NAMALWA (cell line): ENCODE measurements around the gene AFDN.

ENCODE experiments used
- DNase-seq: peaks from one replicate; pipeline ENCODE4 v3.0.0-alpha.2; 2015; ENCODE audit warnings: low spot score

Gene AFDN

DNA sequence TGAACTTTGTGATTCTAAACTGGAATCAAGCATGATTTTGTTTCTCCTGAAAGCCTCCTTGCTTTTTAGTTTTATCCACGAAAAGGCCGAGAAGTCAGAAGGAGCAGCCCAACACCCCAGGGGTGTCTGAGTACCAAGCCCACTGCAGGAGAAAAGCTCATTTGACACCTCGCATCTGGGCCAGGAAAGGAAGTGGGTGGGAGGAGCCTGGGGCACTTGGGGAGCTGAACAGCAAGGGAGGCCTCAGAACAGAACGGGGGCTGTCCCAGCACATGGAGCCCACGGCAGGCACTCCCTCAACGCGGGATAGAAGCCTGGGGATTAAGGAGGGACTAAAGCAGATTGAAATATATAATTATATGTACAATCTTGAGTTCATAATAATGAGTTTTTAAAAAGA lies 177.3 kb downstream of the AFDN start:
- no peak for DNase-seq

DNA sequence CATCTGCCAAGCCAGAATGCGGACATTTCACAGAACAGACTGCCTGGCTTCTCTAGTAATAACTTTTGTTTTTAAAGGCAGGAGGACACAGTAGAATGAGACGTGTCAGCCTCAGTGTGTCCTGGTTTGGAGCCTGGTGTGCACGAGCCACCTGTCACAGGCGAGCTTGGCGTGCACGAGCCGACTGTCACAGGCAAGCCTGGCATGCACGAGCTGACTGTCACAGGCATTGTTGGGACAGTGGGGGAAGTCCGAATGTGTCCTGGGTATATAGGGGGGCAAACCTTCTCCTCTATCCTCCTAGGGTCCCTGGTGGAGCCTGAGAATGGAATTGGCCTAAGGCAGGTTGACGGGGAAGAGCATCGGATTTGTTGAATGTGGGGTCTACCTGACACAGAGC lies 178.2 kb downstream of the AFDN start:
- DNase-seq, result no peak

DNA sequence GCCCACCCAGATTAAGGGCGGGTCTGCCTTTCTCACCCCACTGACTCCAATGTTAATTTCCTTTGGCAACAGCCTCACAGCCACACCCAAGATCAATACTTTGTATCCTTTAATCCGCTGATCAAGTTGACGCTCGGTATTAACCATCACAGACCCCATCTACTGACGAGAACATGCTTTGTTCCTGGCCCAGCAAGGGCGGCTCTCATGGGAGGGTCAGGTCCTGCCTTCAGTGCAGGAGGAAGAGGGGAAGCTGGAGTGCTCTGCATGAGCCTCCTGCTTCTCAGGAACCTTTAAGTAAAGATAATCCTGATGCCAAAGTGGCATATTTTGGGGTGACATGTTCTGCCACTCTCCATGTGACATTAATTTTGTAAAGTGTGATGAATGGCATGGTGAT lies 179.1 kb downstream of the AFDN start:
- DNase-seq, result no peak

DNA sequence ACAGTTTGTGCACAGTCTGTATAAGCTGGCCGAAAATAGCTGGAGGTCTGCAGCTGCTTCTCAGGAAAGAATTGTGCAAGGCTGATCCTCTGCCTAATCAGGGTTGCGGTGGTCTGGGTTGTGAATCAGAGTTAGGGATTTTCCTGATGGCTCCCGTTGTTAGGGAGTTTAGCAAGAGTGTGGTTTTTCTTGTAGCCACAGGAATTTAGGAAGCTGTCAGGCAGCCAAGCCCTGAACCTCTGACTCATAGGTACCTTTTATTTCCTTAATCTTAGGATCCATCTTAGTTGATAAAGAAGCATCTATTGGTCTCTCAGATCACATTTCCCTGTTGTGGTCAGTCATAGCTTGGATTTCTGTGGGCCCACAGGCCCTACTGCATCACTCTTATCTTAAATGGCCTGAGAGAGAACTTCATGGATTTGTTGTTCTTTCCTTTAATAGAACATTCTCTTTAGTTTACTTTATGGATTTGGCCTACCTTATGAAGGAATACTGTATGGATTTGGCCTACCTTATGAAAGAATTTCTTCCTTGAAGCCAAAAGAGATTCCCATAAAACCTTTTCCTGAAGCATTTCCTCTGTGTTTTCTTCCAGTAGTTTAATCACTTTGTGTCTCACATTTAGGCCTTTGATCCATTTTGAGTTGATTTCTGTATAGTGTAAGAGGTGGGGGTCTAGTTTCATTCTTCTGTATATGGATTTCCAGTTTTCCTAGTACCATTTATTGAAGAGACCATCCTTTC lies 181.1 kb downstream of the AFDN start:
- no peak for DNase-seq

DNA sequence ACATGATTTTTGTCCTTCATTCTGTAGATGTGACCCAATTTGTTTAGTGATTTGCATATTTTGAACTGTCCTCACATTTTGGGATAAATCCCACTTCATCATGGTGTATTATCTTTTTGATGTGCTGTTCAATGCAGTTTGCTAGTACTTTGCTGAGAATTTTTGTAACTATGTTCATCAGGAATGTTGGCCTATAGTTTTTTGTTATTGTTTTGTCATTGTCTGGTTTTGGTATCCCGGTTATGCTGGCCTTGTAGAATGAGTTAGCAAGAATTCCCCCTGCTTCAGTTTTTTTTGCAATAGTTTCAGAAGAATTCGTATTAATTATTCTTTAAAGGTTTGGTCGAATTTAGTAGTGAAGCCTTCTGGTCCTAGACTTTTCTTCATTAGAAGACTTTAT lies 182.6 kb downstream of the AFDN start:
- DNase-seq, result no peak

DNA sequence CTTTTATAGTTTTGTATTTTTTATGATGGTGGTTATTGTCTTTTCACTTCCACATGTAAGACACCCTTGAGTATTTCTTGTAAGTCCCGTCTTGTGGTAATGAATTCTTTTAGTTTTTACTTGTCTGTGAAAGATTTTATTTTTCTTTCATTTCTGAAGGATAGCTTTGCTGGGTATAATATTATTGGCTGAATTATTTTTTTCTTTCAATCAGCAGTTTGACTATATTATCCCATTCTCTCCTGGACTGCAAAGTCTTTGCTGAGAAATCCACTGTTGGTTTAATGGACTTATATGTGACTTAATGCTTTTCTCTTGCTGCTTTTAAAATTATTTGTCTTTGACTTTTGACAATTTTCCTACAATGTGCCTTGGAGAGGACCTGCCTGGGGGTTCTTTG lies 184.6 kb downstream of the AFDN start:
- no peak for DNase-seq

DNA sequence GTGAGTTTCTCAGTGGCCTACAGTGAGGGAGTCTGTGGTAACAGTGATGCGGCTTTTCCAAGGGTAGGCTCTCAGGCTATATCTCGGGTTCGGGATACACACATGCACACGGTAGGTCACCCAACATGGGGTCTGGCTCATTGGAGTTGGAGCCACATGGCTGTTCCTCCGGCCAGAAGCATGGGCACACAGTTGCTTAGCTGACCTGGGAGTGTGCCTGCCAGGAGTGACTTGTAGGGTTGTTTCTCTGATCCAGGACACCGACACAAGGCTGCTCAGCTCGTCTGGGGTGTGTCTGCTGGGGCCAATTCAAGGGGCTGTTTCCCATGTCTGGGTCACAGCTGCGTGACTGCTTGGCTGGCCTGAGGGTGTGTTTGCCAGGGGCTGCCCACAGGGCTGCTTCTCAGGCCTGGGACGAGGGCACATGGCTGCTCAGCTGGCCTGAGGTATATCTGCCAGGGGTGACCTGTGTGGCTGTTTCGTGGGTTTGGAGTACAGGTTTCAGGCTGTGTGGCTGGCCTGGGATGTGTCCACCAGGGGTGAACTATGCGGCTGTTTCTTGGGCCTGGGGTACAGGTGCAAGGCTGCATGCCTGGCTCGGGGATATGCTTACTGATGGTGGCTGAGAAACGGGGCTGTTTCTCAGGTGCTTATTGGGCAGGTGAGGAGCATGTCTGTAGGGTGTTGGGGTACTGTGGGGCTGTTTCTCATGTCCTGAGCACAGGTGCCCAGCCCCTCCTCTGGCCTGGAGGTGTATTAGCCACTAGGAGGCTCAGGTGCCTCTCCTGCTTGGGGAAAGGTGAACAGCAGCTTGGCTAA lies 185.9 kb downstream of the AFDN start:
- no peak for DNase-seq

DNA sequence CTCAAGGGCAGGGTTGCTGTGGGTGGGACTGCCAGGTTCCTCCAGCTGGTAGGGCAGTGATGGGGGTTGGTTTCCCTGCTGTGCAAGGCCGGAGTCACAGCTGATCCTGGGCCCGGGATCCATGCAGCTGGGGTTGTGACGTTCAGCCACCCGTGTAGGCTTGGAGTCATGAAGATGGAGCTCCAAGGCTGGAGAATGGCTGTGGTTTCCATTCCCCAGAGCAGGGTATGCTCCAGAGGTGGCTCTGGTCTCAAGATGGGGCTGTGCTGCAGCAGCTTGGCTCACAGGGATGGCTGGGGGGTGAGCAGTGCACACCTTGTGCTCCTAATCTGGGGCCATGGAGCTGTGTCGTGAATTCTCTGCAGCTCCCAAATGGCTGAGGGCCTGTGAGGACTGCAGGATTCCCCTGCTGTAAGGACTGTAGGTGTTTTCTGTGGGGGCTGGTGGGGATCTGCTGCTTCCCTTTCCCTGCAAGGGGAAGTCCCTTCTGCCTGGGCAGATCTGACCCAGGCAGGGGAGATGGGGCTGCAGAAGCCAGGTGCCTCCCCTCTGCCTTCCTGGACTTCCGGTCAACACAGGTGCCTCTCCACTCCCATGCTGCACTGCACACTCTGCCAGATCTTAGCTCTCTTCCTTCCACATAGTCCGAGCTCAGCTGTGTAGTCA lies 186.7 kb downstream of the AFDN start:
- DNase-seq, result no peak

DNA sequence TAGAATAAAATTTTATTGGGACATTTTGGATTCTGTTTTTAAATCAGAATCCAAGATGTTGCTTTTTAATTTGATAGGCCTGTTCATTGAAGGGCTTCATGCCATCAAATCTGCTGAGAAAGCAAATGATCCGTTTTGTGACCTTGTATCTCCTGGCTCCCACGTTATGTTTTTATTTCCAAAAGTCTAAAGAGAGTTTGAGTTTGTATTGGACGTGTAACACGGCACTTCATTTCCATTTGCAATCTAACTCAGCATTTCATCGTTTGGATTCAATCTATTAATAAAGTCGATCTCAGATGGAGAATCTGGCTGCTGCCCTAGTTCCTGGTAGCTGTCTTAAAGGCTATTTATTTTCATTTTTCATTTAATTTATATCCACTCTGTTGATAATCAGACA lies 187.7 kb downstream of the AFDN start:
- DNase-seq, result no peak

DNA sequence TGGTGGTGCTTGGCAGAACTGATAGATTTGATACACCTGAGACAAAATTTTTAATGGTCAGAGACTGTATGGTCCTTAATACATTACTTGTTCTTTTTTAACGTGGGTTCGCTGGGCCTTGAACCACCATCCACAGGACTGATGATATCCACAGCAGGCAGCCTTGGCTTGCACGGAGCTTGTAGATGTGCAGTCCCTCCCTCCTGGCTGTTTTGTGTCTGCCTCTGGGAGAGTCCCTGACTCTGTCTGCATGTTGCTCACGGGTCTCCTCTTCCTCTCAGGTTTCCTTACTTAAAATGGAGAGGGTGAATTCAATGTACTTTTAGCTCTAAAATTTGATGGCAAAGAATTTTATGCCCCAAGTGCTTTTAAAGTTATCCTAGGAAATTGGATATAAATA lies 188.3 kb downstream of the AFDN start:
- DNase-seq, result no peak

DNA sequence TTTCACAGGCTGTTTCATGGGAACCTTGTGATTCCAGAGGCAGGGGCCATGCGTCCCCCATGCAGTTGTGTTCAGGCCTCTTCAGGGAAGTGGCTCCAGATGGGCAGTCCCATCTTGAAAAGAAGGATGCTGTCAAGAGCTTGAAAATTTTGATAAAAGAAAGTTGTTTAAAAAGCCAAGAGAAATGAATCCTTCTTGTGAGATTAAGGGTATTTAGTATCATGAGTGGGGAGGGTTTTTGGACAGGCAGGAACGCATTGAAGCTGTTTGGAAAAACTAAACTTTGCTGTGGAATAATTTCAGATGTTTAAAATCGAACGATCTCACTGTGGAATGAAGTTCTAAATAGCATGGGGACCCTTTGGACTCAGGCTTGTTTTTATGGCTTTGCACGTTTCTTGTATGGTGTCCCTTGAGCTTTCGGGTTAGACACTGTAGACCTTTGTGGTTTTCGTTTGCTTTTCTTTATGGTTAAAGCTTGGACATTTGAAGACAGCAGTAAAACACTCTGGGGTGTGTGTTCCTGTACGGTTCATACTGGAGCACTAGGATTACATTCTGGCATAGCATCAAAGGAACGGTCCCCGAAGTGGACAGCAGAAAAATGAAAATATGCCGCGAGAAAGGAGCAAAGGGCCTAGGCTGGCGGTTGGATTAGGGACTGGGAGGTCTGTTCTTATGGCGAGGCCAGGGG lies 188.9 kb downstream of the AFDN start:
- DNase-seq, result no peak

DNA sequence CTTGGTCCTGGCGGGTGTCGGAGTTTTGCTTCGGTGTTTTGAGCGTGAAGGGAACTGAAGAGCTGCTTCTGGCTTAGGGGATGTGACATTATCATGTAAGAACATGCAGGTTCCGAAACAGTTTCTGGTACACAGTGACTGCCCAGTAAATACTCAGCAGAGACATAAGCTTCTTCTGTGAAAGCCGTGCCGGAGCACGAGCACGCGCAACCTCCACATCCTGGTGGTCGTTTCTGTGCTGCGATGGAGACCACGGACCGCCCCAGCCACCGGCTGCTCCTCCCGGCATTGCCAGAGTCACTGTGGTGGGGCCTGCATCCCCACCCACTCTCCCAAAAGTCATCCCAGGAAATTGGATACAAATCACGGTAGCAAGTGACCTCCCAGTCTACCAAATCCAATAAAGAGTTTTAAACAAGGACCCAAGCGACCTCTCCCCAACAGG lies 189.5 kb downstream of the AFDN start:
- no peak for DNase-seq

DNA sequence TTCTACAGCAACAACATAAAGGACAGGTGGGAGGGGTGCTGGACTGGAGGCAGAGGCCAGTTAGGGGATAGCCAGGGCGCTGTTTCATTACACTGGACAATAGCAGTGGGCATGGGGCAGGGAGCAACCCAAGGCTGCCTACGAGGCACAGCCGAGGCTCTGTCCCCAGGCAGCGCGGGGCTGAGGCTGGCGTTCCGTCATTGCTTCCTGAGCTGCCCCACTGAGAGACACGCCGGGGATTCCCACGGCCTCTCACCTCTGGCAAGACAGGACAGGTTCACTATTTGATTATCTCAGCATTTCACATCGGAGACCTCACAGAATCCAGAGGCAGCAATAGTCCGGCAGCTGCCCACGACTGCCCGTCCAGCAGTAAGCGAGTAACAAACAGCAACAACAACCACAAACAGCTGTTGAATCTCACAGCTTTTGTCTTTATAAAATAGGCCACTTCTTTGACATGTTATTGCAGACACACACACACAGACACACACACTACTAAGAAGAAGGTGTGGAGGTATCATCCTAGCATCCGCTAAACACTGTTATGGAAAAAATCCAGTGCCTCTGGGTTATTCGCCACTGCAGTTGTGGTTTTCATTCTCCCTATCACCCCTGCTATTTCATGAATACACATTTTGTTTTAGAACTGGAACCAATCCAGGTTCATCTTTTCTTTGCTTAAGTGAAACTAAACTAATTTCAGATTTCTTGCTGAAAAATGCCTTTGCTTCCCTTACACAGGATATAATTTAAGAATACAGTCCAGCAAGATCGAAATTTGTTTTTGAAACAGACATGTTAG lies 190.2 kb downstream of the AFDN start:
- DNase-seq, result no peak

DNA sequence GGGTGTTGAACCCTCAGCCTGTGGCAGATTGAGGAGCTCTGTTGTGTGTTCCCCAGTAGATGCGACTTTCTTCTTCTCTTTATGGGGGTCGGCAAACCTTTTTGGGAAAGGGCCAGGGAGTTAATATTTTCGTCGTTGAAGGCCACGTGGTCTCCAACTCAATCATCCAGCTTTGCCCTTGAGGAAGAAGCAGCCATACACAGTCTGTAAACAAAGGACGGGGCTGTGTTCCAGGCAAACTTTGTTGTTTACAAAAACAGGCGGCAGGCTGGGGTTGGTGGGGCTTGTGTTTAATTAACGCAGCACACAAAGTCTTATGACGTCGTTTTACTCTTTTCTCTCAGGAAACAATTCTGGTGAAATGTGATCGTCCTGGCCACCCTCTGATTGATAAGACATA lies 190.9 kb downstream of the AFDN start:
- no peak for DNase-seq

DNA sequence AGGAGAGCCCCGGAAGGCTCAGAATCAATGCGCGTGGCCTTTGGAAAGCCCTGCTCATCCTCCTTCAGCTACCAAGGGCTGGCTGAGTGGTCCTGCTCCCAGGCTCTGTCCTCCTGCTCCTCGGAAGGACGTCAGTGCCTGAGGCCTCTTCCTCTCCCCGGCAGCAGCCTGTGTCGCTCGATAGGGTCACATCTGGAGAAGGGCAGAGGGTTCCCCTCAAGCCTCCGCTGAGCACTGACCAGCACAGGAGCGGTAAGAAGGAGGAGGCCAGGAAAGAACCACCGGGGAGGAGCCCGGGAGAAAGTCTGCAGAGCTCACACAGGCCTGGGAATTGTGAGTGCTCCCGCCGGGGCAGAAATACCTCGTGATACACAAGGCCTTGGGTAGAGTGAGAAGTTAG lies 192.0 kb downstream of the AFDN start:
- DNase-seq, result no peak

DNA sequence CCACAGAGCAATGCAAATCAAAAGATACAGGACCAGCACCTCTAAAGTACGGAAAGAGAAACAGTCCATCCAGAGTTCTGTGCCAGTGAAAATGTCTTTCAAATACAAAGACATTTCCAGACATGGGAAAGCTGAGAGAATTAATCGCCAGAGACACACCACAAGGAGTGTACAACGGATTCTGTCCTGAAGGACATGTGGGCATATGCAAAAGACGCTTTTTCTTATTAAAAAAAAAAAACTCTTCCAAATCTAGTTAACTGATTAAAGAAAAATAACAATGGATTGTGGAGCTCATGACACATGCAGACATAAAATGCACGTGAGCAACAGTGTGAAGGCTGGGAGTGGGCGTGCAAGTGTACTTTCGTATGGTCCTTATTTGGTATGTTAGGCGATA lies 193.5 kb downstream of the AFDN start:
- DNase-seq, result no peak

DNA sequence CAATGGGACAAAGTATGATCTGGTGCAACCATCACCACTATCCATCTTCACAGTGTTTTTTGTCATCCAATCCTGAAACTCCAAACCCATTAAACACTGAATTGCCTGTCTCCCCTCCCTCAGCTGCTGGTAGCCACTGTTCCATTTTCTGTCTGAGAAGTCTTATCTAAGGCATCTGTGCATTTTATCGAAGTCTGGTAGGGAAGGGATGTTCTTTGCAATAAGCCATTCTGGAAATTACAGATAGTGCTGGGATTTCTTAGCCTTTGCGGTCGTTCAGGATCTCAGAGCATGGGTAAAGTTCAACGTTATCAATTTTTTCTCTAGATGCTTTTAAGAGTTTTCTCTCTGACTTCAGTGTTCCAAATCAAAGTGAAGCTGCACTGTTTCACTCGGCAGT lies 194.9 kb downstream of the AFDN start:
- DNase-seq, result no peak
